GM21423 (cell line): ENCODE results near the gene DTNB.
A peak's percentile ranks its signal among the peaks of the same experiment; 100 is the strongest.

ENCODE experiments used
- ATAC-seq: cut with Tn5 transposase; IDR thresholded peaks from one replicate; pipeline ENCODE4 v1.9.1; 2021; ENCODE audit warnings: mild to moderate bottlenecking, moderate library complexity; ENCODE audit not compliant: unreplicated experiment

Gene DTNB

GRCh38 chr2:25592766-25593292 is 80.5 kb downstream of the DTNB start:
- ATAC-seq: no peak

GRCh38 chr2:25590921-25591505 is 82.4 kb downstream of the DTNB start:
- ATAC-seq: no peak

GRCh38 chr2:25589676-25590205 is 83.6 kb downstream of the DTNB start:
- ATAC-seq: no peak

GRCh38 chr2:25588576-25588975 is 84.8 kb downstream of the DTNB start:
- ATAC-seq: no peak

GRCh38 chr2:25587361-25587760 is 86.0 kb downstream of the DTNB start:
- ATAC-seq: no peak

GRCh38 chr2:25586726-25587144 is 86.6 kb downstream of the DTNB start:
- peak; percentile 71 for ATAC-seq

GRCh38 chr2:25585189-25585588 is 88.2 kb downstream of the DTNB start:
- ATAC-seq: no peak

- no peak for ATAC-seq
These were observed 91.1 kb downstream of the DTNB start for GRCh38 chr2:25582077-25582830.

GRCh38 chr2:25576596-25576995 is 96.8 kb downstream of the DTNB start:
- no peak for ATAC-seq

- no peak for ATAC-seq
These were observed 100.7 kb downstream of the DTNB start for GRCh38 chr2:25572638-25573037.

- no peak for ATAC-seq
These were observed 103.1 kb downstream of the DTNB start for GRCh38 chr2:25570161-25570845.

- ATAC-seq: no peak
These were observed 106.0 kb downstream of the DTNB start for GRCh38 chr2:25567406-25567805.

- peak; percentile 79 for ATAC-seq
These were observed 106.7 kb downstream of the DTNB start for GRCh38 chr2:25566694-25567093.

- no peak for ATAC-seq
These were observed 107.3 kb downstream of the DTNB start for GRCh38 chr2:25566094-25566493.

- ATAC-seq: no peak
These were observed 112.1 kb downstream of the DTNB start for GRCh38 chr2:25561136-25561850.

- ATAC-seq: no peak
These were observed 114.2 kb downstream of the DTNB start for GRCh38 chr2:25559148-25559547.

- ATAC-seq: peak; percentile 61
These were observed 115.1 kb downstream of the DTNB start for GRCh38 chr2:25558262-25558661.

GRCh38 chr2:25557179-25558036 is 116.0 kb downstream of the DTNB start:
- peak; percentile 38 for ATAC-seq

GRCh38 chr2:25552318-25552717 is 121.1 kb downstream of the DTNB start:
- ATAC-seq: no peak

- no peak for ATAC-seq
These were observed 122.1 kb downstream of the DTNB start for GRCh38 chr2:25551316-25551715.
